Lower leg skin (tissue), 3 donors: ENCODE data around the gene PPCDC.

ENCODE experiments used
- CTCF ChIP-seq, 3 donors: fragments of 450-650 bp; IDR thresholded peaks; one replicate each; pipeline ENCODE4 v1.5.1; 2016; ENCODE audit warnings: antibody characterized with exemption in 3 of 3, mild to moderate bottlenecking in 3 of 3, moderate library complexity in 2 of 3
- POLR2A ChIP-seq, 2 donors: fragments of 450-650 bp; IDR thresholded peaks; one replicate each; pipeline ENCODE4 v1.6.1; 2016 to 2017; ENCODE audit warnings: antibody characterized with exemption in 2 of 2, mild to moderate bottlenecking in 1 of 2, moderate library complexity in 1 of 2

GRCh38 chr15:75067123-75067830 lies 43.9 kb downstream of the PPCDC start:
- TF ChIP-seq POLR2A (IDR thresholded peaks at IDR 0.05) (no peak), CTCF (IDR thresholded peaks at IDR 0.05) (no peak)
